ENCODE results near the gene AMMECR1.

AMMECR1 gene

GRCh38 chrX:110210417-110211139 is 107.3 kb downstream of the AMMECR1 start:
- in situ Hi-C loops (cut with HindIII; ENCODE audit: low sequenced_read_pairs) = no loop called here
- peak; percentile 75 for DNase-seq (ENCODE audit: low read depth, low spot score)
- TF ChIP-seq CTCF (IDR thresholded peaks at IDR 0.05; ENCODE audit: low read depth, low read length) = no peak
- H3K4me3 ChIP-seq (ENCODE audit: low read depth, low read length) = no peak overlapping the region

GRCh38 chrX:110208092-110208491 is 109.8 kb downstream of the AMMECR1 start:
- H3K4me3 ChIP-seq (ENCODE audit: low read depth, low read length) = no peak overlapping the region
- no peak for TF ChIP-seq CTCF (IDR thresholded peaks at IDR 0.05; ENCODE audit: low read depth, low read length)
- in situ Hi-C loops (cut with HindIII; ENCODE audit: low sequenced_read_pairs) = no loop called here
- no peak for DNase-seq (ENCODE audit: low read depth, low spot score)

- in situ Hi-C loops (cut with HindIII; ENCODE audit: low sequenced_read_pairs) = no loop called here
- DNase-seq (ENCODE audit: low read depth, low spot score) = peak; percentile 84
- TF ChIP-seq CTCF (IDR thresholded peaks at IDR 0.05; ENCODE audit: low read depth, low read length) = no peak
- no peak overlapping the region for H3K4me3 ChIP-seq (ENCODE audit: low read depth, low read length)
These were observed 112.9 kb downstream of the AMMECR1 start for GRCh38 chrX:110204986-110205385.

- in situ Hi-C loops (cut with HindIII; ENCODE audit: low sequenced_read_pairs) = no loop called here
- H3K4me3 ChIP-seq (ENCODE audit: low read depth, low read length) = no peak overlapping the region
- no peak for TF ChIP-seq CTCF (IDR thresholded peaks at IDR 0.05; ENCODE audit: low read depth, low read length)
- no peak for DNase-seq (ENCODE audit: low read depth, low spot score)
These were observed 116.1 kb downstream of the AMMECR1 start for GRCh38 chrX:110201799-110202198.

GRCh38 chrX:110194977-110195376 is 122.9 kb downstream of the AMMECR1 start:
- in situ Hi-C loops (cut with HindIII; ENCODE audit: low sequenced_read_pairs) = no loop called here
- H3K4me3 ChIP-seq (ENCODE audit: low read depth, low read length) = no peak overlapping the region
- no peak for TF ChIP-seq CTCF (IDR thresholded peaks at IDR 0.05; ENCODE audit: low read depth, low read length)
- DNase-seq (ENCODE audit: low read depth, low spot score) = no peak

- no peak overlapping the region for H3K4me3 ChIP-seq (ENCODE audit: low read depth, low read length)
- DNase-seq (ENCODE audit: low read depth, low spot score) = no peak
- in situ Hi-C loops (cut with HindIII; ENCODE audit: low sequenced_read_pairs) = no loop called here
- no peak for TF ChIP-seq CTCF (IDR thresholded peaks at IDR 0.05; ENCODE audit: low read depth, low read length)
These were observed 125.4 kb downstream of the AMMECR1 start for GRCh38 chrX:110192516-110192915.
